ENCODE data around the gene WWOX. TPM values are rescaled to one million over a fixed set of nuclear protein-coding genes. Genes with fewer than 3 reads are reported as not detected.

WWOX gene
- total RNA-seq, 1 experiment from 2014 or later, result 15.6 TPM

GRCh38 chr16:79019431-79019830, 920.0 kb downstream of the WWOX start:
- Histone ChIP-seq H3K79me1 (ENCODE audit: insufficient read depth, low read depth, low read length, poor library complexity, severe bottlenecking) (no peaks in the 10 kb centered on the region), H3K56ac (ENCODE audit: insufficient read length, low read depth, low read length) (no peak overlapping the region), H3K27me3 (ENCODE audit: insufficient read depth, low read length) (no peaks in the 10 kb centered on the region), H4K8ac (replicated peaks; ENCODE audit: insufficient read length, low read depth, low read length) (no peak overlapping the region), H2AK5ac (ENCODE audit: insufficient read length, low read length) (no peak overlapping the region), H3K23me2 (ENCODE audit: insufficient read length, low read depth, low read length, poor library complexity, severe bottlenecking) (no peaks in the 10 kb centered on the region), H2BK12ac (ENCODE audit: insufficient read length, low read depth, low read length) (no peak overlapping the region), H3K4me2 (ENCODE audit: insufficient read depth, insufficient read length, low read length) (no peak overlapping the region), H2BK20ac (ENCODE audit: low read depth, low read length, poor library complexity, severe bottlenecking) (no peak overlapping the region), H3K9ac (ENCODE audit: extremely low read depth, insufficient read length, low read length) (no peak overlapping the region), H3K23ac (ENCODE audit: insufficient read length, low read depth, low read length) (no peak overlapping the region), H3K79me2 (ENCODE audit: insufficient read depth, low read length) (no peaks in the 10 kb centered on the region), H3K4ac (ENCODE audit: low read depth, low read length) (no peak overlapping the region), H3K9me3 (ENCODE audit: control insufficient read depth, low read depth, low read length) (no peaks in the 10 kb centered on the region), H3T11ph (ENCODE audit: low read length) (no peak overlapping the region), H3K14ac (ENCODE audit: insufficient read depth, low read length) (no peak overlapping the region), H2BK15ac (ENCODE audit: low read depth, low read length) (no peak overlapping the region), H2BK120ac (ENCODE audit: low read depth, low read length, poor library complexity, severe bottlenecking) (no peak overlapping the region), H2BK5ac (ENCODE audit: insufficient read length, low read length) (no peak overlapping the region), H4K91ac (ENCODE audit: insufficient read length, low read depth, low read length) (no peak overlapping the region), H3K27ac (ENCODE audit: insufficient read length, low read depth, low read length) (no peak overlapping the region), H4K5ac (ENCODE audit: insufficient read length, low read depth, low read length) (no peak overlapping the region), H2AFZ (ENCODE audit: low read length) (no peak overlapping the region), H3K18ac (ENCODE audit: insufficient read length, low read depth, low read length) (no peak overlapping the region), H4K20me1 (ENCODE audit: control insufficient read depth, insufficient read depth, insufficient read length) (no peaks in the 10 kb centered on the region), H3K4me1 (ENCODE audit: insufficient read depth, low read length) (no peaks in the 10 kb centered on the region)
- Mint-ChIP-seq H3K4me3 (no peak overlapping the region), H3K36me3 (ENCODE audit: insufficient read depth in 1 of 3, low read depth in 3 of 3) (no peaks in the 10 kb centered on the region; a peak in 1 of 7 replicates), H3K9me3 (no peaks in the 10 kb centered on the region), H3K27me3 (ENCODE audit: low read depth) (no peaks in the 10 kb centered on the region), H3K4me1 (peaks cover 2 to 5% of the 10 kb centered on the region in 2 experiments; a peak in 1 of 4 replicates), H3K27ac (no peak overlapping the region)
- no peak for TF ChIP-seq CTCF (conservative IDR thresholded peaks at IDR 0.05)
- no peak for DNase-seq
- WGBS (ENCODE audit: extremely low coverage, insufficient read length, low lambda C conversion rate), result no CpG with 5 or more reads among the region's 3 CpGs
